ENCODE data around the gene TSPAN18. TPM values are rescaled to one million over a fixed set of nuclear protein-coding genes. Genes with fewer than 3 reads are reported as not detected.

TSPAN18 gene
- total and polyA plus RNA-seq, 2 experiments from 2014 or later, result 9.5 to 21.5 TPM

- TF ChIP-seq, protein P1, sequence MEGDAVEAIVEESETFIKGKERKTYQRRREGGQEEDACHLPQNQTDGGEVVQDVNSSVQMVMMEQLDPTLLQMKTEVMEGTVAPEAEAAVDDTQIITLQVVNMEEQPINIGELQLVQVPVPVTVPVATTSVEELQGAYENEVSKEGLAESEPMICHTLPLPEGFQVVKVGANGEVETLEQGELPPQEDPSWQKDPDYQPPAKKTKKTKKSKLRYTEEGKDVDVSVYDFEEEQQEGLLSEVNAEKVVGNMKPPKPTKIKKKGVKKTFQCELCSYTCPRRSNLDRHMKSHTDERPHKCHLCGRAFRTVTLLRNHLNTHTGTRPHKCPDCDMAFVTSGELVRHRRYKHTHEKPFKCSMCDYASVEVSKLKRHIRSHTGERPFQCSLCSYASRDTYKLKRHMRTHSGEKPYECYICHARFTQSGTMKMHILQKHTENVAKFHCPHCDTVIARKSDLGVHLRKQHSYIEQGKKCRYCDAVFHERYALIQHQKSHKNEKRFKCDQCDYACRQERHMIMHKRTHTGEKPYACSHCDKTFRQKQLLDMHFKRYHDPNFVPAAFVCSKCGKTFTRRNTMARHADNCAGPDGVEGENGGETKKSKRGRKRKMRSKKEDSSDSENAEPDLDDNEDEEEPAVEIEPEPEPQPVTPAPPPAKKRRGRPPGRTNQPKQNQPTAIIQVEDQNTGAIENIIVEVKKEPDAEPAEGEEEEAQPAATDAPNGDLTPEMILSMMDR (IDR thresholded peaks at IDR 0.05; ENCODE audit: poor library complexity), result no peak
- TF ChIP-seq EZH2phosphoT487 (IDR thresholded peaks at IDR 0.05; ENCODE audit: low read depth, severe bottlenecking, unreplicated experiment) (no peak), EZH2 (IDR thresholded peaks at IDR 0.05; ENCODE audit: borderline replicate concordance) (no peak)
- 87% methylated on average over 4 of the region's 4 CpGs for WGBS (ENCODE audit: low lambda C conversion rate, missing lambda C conversion rate)
- no peaks in the 10 kb centered on the region for H3K36me3 ChIP-seq (replicated peaks; ENCODE audit: insufficient read depth, low read depth)
- H3K9me2 ChIP-seq (replicated peaks; ENCODE audit: insufficient read depth), result no peaks in the 10 kb centered on the region
- H3K4me3 ChIP-seq, result no peak overlapping the region
- H3K9me3 ChIP-seq (ENCODE audit: low read depth), result no peaks in the 10 kb centered on the region
- H4K20me1 ChIP-seq (ENCODE audit: insufficient read depth, poor library complexity, severe bottlenecking), result no peaks in the 10 kb centered on the region
- no peak overlapping the region for H2AFZ ChIP-seq
- H3K27me3 ChIP-seq, result no peaks in the 10 kb centered on the region
- no peaks in the 10 kb centered on the region for H3K79me2 ChIP-seq
- H3K4me1 ChIP-seq (ENCODE audit: insufficient read depth), result no peaks in the 10 kb centered on the region
- no peak overlapping the region for H3K4me2 ChIP-seq
- no peak for DNase-seq (ENCODE audit: low spot score)
- H3K27ac ChIP-seq, result no peak overlapping the region
These were observed 201.4 kb downstream of the TSPAN18 start for GRCh38 chr11:44928144-44928543.

- TF ChIP-seq EZH2 (IDR thresholded peaks at IDR 0.05; ENCODE audit: borderline replicate concordance) (no peak), EZH2phosphoT487 (IDR thresholded peaks at IDR 0.05; ENCODE audit: low read depth, severe bottlenecking, unreplicated experiment) (no peak)
- TF ChIP-seq, protein P1 (IDR thresholded peaks at IDR 0.05; ENCODE audit: poor library complexity), result no peak
- H3K4me1 ChIP-seq (ENCODE audit: insufficient read depth), result no peaks in the 10 kb centered on the region
- H3K27me3 ChIP-seq, result no peaks in the 10 kb centered on the region
- no peak for DNase-seq (ENCODE audit: low spot score)
- H2AFZ ChIP-seq, result no peak overlapping the region
- no peak overlapping the region for H3K27ac ChIP-seq
- no peaks in the 10 kb centered on the region for H3K9me2 ChIP-seq (replicated peaks; ENCODE audit: insufficient read depth)
- H4K20me1 ChIP-seq (ENCODE audit: insufficient read depth, poor library complexity, severe bottlenecking), result no peaks in the 10 kb centered on the region
- H3K9me3 ChIP-seq (ENCODE audit: low read depth), result no peaks in the 10 kb centered on the region
- H3K79me2 ChIP-seq, result no peaks in the 10 kb centered on the region
- no peaks in the 10 kb centered on the region for H3K36me3 ChIP-seq (replicated peaks; ENCODE audit: insufficient read depth, low read depth)
- H3K4me2 ChIP-seq, result no peak overlapping the region
- H3K4me3 ChIP-seq, result no peak overlapping the region
- 58% methylated on average over 4 of the region's 4 CpGs for WGBS (ENCODE audit: low lambda C conversion rate, missing lambda C conversion rate)
These were observed 202.1 kb downstream of the TSPAN18 start for GRCh38 chr11:44928816-44929215.

GRCh38 chr11:44930588-44931302 lies 204.0 kb downstream of the TSPAN18 start:
- TF ChIP-seq EZH2 (IDR thresholded peaks at IDR 0.05; ENCODE audit: borderline replicate concordance) (no peak), EZH2phosphoT487 (IDR thresholded peaks at IDR 0.05; ENCODE audit: low read depth, severe bottlenecking, unreplicated experiment) (no peak)
- TF ChIP-seq, protein P1 (IDR thresholded peaks at IDR 0.05; ENCODE audit: poor library complexity), result no peak
- no peak overlapping the region for H3K27ac ChIP-seq

More at GRCh38 chr11:44930588-44931302, 204.0 kb downstream of the TSPAN18 start:
- Histone ChIP-seq H3K4me3 (no peak overlapping the region), H3K36me3 (replicated peaks; ENCODE audit: insufficient read depth, low read depth) (no peaks in the 10 kb centered on the region), H3K4me2 (no peak overlapping the region), H3K27me3 (no peaks in the 10 kb centered on the region), H3K4me1 (ENCODE audit: insufficient read depth) (no peaks in the 10 kb centered on the region), H4K20me1 (ENCODE audit: insufficient read depth, poor library complexity, severe bottlenecking) (no peaks in the 10 kb centered on the region), H3K9me3 (ENCODE audit: low read depth) (no peaks in the 10 kb centered on the region), H3K9me2 (replicated peaks; ENCODE audit: insufficient read depth) (no peaks in the 10 kb centered on the region), H2AFZ (no peak overlapping the region), H3K79me2 (no peaks in the 10 kb centered on the region)
- DNase-seq (ENCODE audit: low spot score), result no peak
- WGBS (ENCODE audit: low lambda C conversion rate, missing lambda C conversion rate), result 78% methylated on average over 13 of the region's 13 CpGs
